ENCODE measurements around the gene DAP3.

GRCh38 chr1:155650231-155650757, 38.6 kb upstream of the DAP3 start:
- TF ChIP-seq CTCF (IDR thresholded peaks at IDR 0.05) (no peak), POLR2AphosphoS5 (IDR thresholded peaks at IDR 0.05) (no peak), EP300 (IDR thresholded peaks at IDR 0.05) (no peak)
